Activated CD8-positive, alpha-beta memory T cell treated with anti-CD3 and anti-CD28 coated beads, Interleukin-2, amount 10 ng/mL, durations not matched to agents 7 days and 5 days (primary cell): ENCODE results near the gene GSS. TPM values are rescaled to one million over a fixed set of nuclear protein-coding genes. Genes with fewer than 3 reads are reported as not detected.

ENCODE experiments used
- ATAC-seq: fragments of 150-1000 bp; cut with Tn5 transposase; one replicate; pipeline ENCODE4 v1.10.0; 2021; ENCODE audit warnings: moderate library complexity
- CTCF ChIA-PET: fragments of 350-600 bp; sonication (Branson Sonifier 250); formaldehyde crosslinking; loops from one replicate; lab custom pipeline; 2021; ENCODE audit warnings: antibody characterized with exemption; lab: Charles Lee
- DNase-seq: peaks from one replicate; pipeline ENCODE4 v3.0.0-alpha.2; 2020
- H3K27ac Mint-ChIP-seq: one replicate; pipeline ENCODE4 v1.8.0; 2021; ENCODE audit warnings: mild to moderate bottlenecking, mixed read lengths
- H3K27me3 Mint-ChIP-seq: one replicate; pipeline ENCODE4 v1.8.0; 2021; ENCODE audit warnings: mixed read lengths
- H3K36me3 Mint-ChIP-seq: one replicate; pipeline ENCODE4 v1.8.0; 2021; ENCODE audit warnings: mild to moderate bottlenecking, mixed read lengths
- H3K4me1 Mint-ChIP-seq: one replicate; pipeline ENCODE4 v1.8.0; 2021; ENCODE audit warnings: mixed read lengths
- H3K4me3 Mint-ChIP-seq: one replicate; pipeline ENCODE4 v1.8.0; 2021; ENCODE audit warnings: mild to moderate bottlenecking, moderate library complexity, mixed read lengths
- H3K9me3 Mint-ChIP-seq: one replicate; pipeline ENCODE4 v1.8.0; 2022; ENCODE audit warnings: low read depth, mixed read lengths
- total RNA-seq, 2 experiments: library from RNA; stranded (reverse); gene quantifications; one replicate each; pipeline ENCODE4 v1.2.3, GENCODE V29; 2021

Gene GSS
- total RNA-seq, 2 experiments from 2014 or later: 59.4 to 64.6 TPM

DNA sequence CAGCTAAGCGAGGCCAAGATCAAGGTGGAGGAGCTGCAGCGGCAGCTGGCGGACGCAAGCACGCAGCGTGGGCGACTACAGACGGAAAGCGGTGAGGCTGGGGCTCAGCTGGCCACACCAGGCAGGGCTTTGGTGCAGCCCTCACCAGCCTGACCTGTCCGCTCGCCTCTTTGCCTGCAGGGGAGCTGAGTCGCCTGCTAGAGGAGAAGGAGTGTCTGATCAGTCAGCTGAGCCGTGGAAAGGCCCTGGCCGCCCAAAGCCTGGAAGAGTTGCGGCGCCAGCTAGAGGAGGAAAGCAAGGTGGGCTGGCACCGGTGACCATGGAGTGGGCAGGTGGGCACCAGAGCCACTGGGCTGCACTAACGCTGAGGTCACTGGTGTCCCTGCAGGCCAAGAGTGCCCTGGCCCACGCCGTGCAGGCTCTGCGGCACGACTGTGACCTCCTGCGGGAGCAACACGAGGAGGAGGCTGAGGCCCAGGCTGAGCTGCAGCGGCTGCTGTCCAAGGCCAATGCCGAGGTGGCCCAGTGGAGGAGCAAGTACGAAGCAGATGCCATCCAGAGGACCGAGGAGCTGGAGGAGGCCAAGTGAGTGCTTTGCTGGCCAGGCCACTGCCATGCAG lies 42.8 kb upstream of the GSS start:
- no peak for DNase-seq
- no peak overlapping the region for H3K4me3 Mint-ChIP-seq
- no peaks in the 10 kb centered on the region for H3K9me3 Mint-ChIP-seq
- CTCF ChIA-PET: interaction anchor here (1.5 kb wide), 1 partner anchor 124 kb away, joined by 4 read pairs; no protein-coding TSS in a partner anchor
- no peaks in the 10 kb centered on the region for H3K27me3 Mint-ChIP-seq
- no peak overlapping the region for H3K27ac Mint-ChIP-seq
- peaks cover 20% of the 10 kb centered on the region for H3K36me3 Mint-ChIP-seq
- no peak for ATAC-seq
- peaks cover 14% of the 10 kb centered on the region for H3K4me1 Mint-ChIP-seq

DNA sequence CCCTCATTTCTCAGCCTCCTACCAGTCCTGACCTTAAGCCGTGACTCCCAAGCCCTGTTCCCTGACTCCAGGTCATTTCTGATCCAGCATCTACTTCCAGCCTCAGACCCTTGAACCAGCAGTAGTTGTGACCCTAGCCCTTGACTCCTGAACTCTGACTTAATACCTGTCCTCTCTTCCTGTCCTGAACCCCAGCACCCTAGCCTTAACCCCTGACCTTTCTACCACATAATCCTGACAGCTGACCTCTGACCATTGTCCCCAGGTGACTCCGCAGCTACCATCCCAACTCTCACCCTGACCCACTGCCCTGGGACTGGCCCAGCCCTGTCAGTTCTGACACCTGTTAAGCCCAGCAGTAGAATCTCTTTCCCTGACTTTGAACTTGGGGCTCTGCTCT lies 42.2 kb upstream of the GSS start:
- DNase-seq (no peak), ATAC-seq (no peak)
- H3K27ac Mint-ChIP-seq: no peak overlapping the region
- no peak overlapping the region for H3K4me3 Mint-ChIP-seq
- no peaks in the 10 kb centered on the region for H3K27me3 Mint-ChIP-seq
- CTCF ChIA-PET: interaction anchor here (0.9 to 1.7 kb wide), 5 partner anchors 12 to 124 kb away, joined by 3 to 5 read pairs (median 3); partner anchors contain the start of genes ACSS2, GSS and MYH7B
- H3K4me1 Mint-ChIP-seq: peaks cover 14% of the 10 kb centered on the region
- H3K36me3 Mint-ChIP-seq: peaks cover 18% of the 10 kb centered on the region
- H3K9me3 Mint-ChIP-seq: no peaks in the 10 kb centered on the region

DNA sequence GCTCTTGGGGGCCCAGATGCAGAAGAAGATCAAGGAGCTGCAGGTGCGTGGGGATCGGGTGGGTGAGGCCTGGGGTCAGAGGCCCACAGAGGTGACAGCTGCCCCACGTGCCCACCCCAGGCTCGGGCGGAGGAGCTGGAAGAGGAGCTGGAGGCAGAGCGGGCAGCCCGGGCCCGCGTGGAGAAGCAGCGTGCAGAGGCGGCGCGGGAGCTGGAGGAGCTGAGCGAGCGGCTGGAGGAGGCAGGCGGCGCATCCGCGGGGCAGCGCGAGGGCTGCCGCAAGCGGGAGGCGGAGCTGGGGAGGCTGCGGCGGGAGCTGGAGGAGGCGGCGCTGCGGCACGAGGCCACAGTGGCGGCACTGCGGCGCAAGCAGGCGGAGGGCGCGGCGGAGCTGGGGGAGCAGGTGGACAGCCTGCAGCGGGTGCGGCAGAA lies 41.5 kb upstream of the GSS start:
- no peak overlapping the region for H3K4me3 Mint-ChIP-seq
- ATAC-seq (peak; percentile 67), DNase-seq (peak; percentile 45)
- peaks cover 18% of the 10 kb centered on the region for H3K36me3 Mint-ChIP-seq
- H3K27me3 Mint-ChIP-seq: no peaks in the 10 kb centered on the region
- H3K4me1 Mint-ChIP-seq: peaks cover 14% of the 10 kb centered on the region
- CTCF ChIA-PET: interaction anchor here (0.9 to 1.7 kb wide), 5 partner anchors 12 to 123 kb away, joined by 3 to 5 read pairs (median 3); partner anchors contain the start of genes ACSS2, GSS and MYH7B
- H3K27ac Mint-ChIP-seq: no peak overlapping the region
- no peaks in the 10 kb centered on the region for H3K9me3 Mint-ChIP-seq

DNA sequence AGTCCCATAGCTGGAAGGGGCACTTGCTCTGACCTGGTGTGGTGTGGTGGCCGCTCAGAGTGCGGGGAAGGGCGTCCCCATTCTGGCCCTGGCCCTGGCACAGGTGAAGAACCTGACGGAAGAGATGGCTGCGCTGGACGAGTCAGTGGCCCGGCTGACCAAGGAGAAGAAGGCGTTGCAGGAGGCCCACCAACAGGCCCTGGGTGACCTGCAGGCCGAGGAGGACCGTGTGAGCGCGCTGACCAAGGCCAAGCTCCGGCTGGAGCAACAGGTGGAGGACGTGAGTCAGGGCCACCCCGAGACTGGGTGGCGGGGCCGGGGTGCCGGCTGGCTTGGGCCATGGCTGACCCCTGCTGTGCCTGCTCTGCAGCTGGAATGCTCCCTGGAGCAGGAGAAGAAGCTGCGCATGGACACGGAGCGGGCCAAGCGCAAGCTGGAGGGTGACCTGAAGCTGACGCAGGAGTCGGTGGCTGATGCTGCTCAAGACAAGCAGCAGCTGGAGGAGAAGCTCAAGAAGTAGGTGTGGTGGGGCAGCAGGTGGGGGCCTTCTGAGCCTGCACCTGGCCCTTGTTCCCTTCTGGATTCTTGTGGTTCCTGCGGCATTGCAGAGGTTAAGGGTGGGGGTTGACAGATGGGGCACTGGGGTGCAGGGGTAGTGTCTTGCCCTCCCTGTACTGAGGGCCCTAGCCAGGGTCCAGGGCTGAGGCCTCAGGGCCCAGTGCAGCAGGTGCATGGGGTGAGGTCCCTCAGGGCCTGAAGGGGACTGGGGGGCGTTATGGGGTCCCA lies 40.8 kb upstream of the GSS start:
- peaks cover 17% of the 10 kb centered on the region for H3K36me3 Mint-ChIP-seq
- ATAC-seq (no peak), DNase-seq (no peak)
- peaks cover 14% of the 10 kb centered on the region for H3K4me1 Mint-ChIP-seq
- no peak overlapping the region for H3K4me3 Mint-ChIP-seq
- CTCF ChIA-PET: interaction anchor here (1.0 to 1.7 kb wide), 4 partner anchors 41 to 122 kb away, joined by 3 to 5 read pairs (median 4); partner anchors contain the start of genes ACSS2, GSS and MYH7B
- no peak overlapping the region for H3K27ac Mint-ChIP-seq
- no peaks in the 10 kb centered on the region for H3K9me3 Mint-ChIP-seq
- H3K27me3 Mint-ChIP-seq: no peaks in the 10 kb centered on the region

DNA sequence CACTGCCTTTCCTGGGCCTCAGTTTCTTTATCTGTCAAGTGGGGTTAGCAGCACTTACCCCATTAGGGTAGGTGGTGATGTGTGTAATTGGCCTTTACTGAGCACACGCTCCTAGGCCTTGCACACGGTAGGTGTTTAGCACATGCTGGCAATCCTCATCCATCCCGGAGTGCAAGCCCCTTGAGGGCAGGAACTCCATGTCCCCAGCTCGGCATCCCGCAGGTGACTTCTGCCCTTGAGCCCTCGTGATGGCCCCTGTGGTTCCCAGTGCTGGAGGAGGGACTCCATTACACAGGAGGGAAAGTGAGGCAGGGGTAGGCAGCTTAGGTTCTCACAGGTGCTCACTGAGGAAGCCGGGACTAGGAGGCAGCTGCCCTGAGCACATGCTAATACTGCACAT lies 40.1 kb upstream of the GSS start:
- Mint-ChIP-seq H3K27ac (no peak overlapping the region), H3K9me3 (no peaks in the 10 kb centered on the region), H3K4me3 (no peak overlapping the region), H3K36me3 (peaks cover 14% of the 10 kb centered on the region), H3K27me3 (no peaks in the 10 kb centered on the region), H3K4me1 (peaks cover 14% of the 10 kb centered on the region)
- ATAC-seq (no peak), DNase-seq (no peak)
- CTCF ChIA-PET: no interaction called here

DNA sequence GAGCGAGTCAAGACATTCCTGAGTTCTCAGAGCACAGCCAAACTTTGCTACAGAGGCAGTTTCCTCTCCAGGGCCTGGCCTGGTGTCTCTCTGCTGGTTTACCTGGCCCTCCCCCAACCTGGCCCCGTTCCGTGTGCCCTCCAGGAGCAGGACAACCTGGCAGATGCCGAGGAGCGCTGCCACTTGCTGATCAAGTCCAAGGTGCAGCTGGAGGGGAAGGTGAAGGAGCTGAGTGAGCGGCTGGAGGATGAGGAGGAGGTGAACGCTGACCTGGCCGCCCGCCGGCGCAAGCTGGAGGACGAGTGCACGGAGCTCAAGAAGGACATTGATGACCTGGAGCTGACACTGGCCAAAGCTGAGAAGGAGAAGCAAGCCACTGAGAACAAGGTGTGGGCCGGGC lies 39.6 kb upstream of the GSS start:
- ATAC-seq (no peak), DNase-seq (no peak)
- peaks cover 13% of the 10 kb centered on the region for H3K36me3 Mint-ChIP-seq
- CTCF ChIA-PET: no interaction called here
- H3K4me3 Mint-ChIP-seq: no peak overlapping the region
- no peaks in the 10 kb centered on the region for H3K9me3 Mint-ChIP-seq
- H3K27ac Mint-ChIP-seq: no peak overlapping the region
- no peaks in the 10 kb centered on the region for H3K27me3 Mint-ChIP-seq
- H3K4me1 Mint-ChIP-seq: peaks cover 14% of the 10 kb centered on the region

DNA sequence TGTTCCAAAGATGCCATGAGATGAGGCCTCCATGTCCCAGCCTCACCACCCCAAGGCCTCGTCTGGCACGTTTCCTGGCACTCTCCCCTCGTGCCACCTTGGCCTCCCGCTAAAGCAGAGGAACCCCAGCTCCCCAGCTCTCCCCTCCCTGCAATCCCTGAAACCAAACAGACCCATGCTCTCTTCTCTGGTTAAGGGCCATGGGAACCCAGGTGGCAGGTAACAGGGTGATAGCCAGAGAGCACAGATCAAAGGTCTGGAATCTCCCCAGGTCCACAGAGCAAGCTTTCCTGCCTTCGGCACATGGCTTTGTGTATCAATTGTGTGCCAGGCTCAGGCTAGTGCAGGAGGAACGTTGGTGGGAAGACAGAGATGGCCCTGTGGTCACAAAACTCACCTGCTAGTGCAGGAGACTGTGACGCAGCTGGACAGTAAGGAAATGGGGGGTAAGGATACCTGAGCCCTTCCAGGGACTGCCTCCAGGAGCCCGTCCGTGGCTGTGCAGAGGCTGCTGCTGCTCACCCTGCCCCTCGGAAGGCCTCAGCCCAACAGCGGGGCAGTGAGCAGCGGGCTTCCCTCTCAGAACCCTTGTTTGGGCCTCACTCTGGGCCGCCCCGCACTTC lies 39.0 kb upstream of the GSS start:
- H3K4me1 Mint-ChIP-seq: peaks cover 14% of the 10 kb centered on the region
- ATAC-seq (no peak), DNase-seq (no peak)
- CTCF ChIA-PET: no interaction called here
- H3K27me3 Mint-ChIP-seq: no peaks in the 10 kb centered on the region
- H3K36me3 Mint-ChIP-seq: peaks cover 13% of the 10 kb centered on the region
- no peaks in the 10 kb centered on the region for H3K9me3 Mint-ChIP-seq
- H3K4me3 Mint-ChIP-seq: no peak overlapping the region
- H3K27ac Mint-ChIP-seq: no peak overlapping the region

DNA sequence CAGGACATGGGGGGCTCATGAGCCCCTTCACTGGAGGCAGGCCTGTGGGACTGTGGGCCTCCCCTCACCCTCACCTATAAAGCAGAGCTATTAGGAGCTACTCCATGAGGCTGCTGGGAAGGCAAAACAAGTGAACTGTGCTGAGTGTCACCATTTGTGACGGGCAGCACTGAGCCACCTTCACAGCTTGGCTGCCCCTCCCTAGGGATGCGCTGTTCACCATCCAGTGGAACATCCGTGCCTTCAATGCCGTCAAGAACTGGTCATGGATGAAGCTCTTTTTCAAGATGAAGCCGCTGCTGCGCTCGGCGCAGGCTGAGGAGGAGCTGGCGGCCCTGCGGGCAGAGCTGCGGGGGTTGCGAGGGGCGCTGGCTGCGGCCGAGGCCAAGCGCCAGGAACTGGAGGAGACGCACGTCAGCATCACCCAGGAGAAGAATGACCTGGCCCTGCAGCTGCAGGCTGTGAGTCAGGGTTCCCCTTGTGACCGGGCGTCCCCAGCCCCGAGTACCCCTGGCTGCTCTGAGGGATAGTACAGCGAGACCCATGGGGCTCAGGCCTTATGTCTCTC lies 38.4 kb upstream of the GSS start:
- ATAC-seq: no peak
- CTCF ChIA-PET: no interaction called here
- no peak overlapping the region for H3K4me3 Mint-ChIP-seq
- H3K4me1 Mint-ChIP-seq: peaks cover 14% of the 10 kb centered on the region
- no peak for DNase-seq
- no peaks in the 10 kb centered on the region for H3K27me3 Mint-ChIP-seq
- peaks cover 11% of the 10 kb centered on the region for H3K36me3 Mint-ChIP-seq
- H3K9me3 Mint-ChIP-seq: no peaks in the 10 kb centered on the region
- no peak overlapping the region for H3K27ac Mint-ChIP-seq

DNA sequence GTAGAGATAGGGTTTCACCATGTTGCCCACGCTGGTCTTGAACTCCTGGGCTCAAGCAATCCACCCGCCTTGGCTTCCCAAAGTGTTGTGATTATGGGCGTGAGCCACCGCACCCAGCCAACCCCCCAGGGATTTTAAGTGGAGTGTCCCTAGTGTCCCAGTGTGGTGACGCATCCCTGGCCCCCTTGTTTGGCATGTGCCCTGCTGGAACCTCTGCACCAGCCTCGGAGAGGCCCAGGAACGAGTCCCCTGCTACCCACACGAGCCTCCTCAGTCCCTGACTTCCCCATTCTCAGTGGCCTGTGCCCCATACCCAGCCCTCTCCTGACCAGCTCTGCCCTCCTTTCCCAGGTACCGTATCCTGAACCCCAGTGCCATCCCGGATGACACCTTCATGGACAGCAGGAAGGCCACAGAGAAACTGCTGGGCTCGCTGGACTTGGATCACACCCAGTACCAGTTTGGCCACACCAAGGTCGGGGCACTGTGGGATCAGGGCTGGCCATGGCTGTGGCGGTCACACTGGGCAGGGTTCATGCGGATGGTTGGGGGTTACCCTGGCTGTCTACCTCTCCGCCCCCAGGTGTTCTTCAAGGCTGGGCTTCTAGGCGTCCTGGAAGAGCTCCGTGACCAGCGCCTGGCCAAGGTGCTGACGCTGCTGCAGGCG lies 37.3 kb upstream of the GSS start:
- Mint-ChIP-seq H3K27me3 (no peaks in the 10 kb centered on the region), H3K4me1 (peaks cover 12% of the 10 kb centered on the region), H3K9me3 (no peaks in the 10 kb centered on the region), H3K4me3 (no peak overlapping the region), H3K27ac (no peak overlapping the region), H3K36me3 (peaks cover 9% of the 10 kb centered on the region)
- CTCF ChIA-PET: no interaction called here
- ATAC-seq (no peak), DNase-seq (no peak)

DNA sequence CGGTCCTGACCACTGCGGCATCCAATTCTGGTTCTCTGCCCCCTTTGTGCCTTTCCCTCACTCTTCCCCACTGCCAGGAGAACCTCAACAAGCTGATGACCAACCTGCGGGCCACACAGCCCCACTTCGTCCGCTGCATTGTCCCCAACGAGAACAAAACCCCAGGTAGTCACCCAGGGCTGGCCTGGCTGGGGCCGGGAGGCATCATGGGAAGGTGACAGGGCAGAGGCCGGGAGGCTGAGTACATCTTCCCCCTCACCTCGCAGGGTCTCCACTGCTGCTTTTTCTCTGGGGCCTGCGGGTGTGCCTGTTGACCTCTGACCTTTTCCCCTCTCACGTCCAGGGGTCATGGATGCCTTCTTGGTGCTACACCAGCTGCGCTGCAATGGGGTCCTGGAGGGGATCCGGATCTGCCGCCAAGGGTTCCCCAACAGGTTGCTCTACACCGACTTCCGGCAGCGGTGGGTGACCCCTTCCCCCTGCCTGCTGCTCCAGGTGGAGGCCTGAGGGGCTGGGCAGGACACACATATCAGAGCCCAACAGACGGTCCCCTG lies 35.1 kb upstream of the GSS start:
- peaks cover 1% of the 10 kb centered on the region for H3K27me3 Mint-ChIP-seq
- CTCF ChIA-PET: no interaction called here
- no peaks in the 10 kb centered on the region for H3K4me1 Mint-ChIP-seq
- H3K27ac Mint-ChIP-seq: no peak overlapping the region
- no peaks in the 10 kb centered on the region for H3K36me3 Mint-ChIP-seq
- no peak for DNase-seq
- H3K9me3 Mint-ChIP-seq: no peaks in the 10 kb centered on the region
- no peak overlapping the region for H3K4me3 Mint-ChIP-seq
- no peak for ATAC-seq

DNA sequence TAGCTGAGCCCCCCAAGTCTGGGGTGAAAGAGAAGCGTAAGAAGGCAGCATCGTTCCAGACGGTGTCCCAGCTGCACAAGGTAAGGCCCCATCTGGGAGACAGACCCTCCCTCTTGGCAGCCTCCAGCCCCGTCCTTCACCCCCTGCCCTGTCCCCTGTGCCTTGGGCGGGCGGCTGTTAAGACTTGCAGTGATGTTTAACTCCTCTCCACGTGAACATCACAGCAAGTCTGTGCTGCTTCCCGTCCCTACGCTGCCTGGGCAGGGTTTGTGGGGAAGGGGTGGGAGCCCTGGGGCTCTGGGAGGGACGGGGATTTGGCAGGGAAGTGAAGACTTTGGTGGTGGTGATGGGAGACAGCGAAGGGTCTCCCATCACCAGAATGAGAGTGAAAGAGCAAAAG lies 34.6 kb upstream of the GSS start:
- Mint-ChIP-seq H3K4me3 (no peak overlapping the region), H3K36me3 (no peaks in the 10 kb centered on the region), H3K27me3 (peaks cover 3% of the 10 kb centered on the region), H3K9me3 (no peaks in the 10 kb centered on the region), H3K4me1 (no peaks in the 10 kb centered on the region), H3K27ac (no peak overlapping the region)
- CTCF ChIA-PET: no interaction called here
- DNase-seq (no peak), ATAC-seq (no peak)

DNA sequence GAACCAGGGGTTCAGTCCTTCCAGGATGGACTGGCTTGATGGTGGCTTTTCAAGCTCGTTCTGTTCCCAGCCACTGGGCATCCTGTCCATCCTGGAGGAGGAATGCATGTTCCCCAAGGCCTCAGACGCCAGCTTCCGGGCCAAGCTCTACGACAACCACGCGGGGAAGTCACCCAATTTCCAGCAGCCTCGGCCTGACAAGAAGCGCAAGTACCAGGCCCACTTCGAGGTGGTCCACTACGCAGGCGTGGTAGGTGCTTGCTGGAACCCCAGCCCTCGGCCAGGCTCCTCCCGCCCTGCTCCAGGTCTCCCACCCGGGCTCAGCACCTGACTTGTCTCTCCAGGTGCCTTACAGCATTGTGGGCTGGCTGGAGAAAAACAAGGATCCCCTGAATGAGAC lies 34.1 kb upstream of the GSS start:
- CTCF ChIA-PET: no interaction called here
- no peaks in the 10 kb centered on the region for H3K4me1 Mint-ChIP-seq
- DNase-seq: no peak
- no peaks in the 10 kb centered on the region for H3K9me3 Mint-ChIP-seq
- no peak for ATAC-seq
- H3K27me3 Mint-ChIP-seq: peaks cover 3% of the 10 kb centered on the region
- no peaks in the 10 kb centered on the region for H3K36me3 Mint-ChIP-seq
- no peak overlapping the region for H3K4me3 Mint-ChIP-seq
- H3K27ac Mint-ChIP-seq: no peak overlapping the region

DNA sequence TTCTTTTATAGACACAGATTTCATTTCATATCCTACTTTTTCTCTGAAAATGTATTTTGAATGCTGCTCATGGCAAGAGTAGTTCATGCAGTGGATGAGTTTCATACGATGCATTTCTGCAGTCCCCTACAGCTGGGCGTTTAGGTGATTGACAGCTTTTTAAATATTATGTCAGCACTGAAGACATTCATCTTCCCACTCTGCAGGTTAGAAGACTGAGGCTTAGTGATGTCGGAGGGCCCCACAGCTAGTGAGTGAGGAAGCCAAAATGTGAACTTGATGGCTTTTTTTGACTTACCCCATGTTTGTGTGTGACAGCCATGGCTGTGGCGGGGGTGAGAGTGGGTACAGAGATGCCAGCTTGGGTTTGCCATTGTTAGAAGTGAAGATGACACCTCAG lies 33.5 kb upstream of the GSS start:
- no peak overlapping the region for H3K4me3 Mint-ChIP-seq

More for the DNA sequence above, 33.5 kb upstream of the GSS start:
- ATAC-seq (no peak), DNase-seq (no peak)
- no peak overlapping the region for H3K27ac Mint-ChIP-seq
- H3K27me3 Mint-ChIP-seq: peaks cover 3% of the 10 kb centered on the region
- no peaks in the 10 kb centered on the region for H3K9me3 Mint-ChIP-seq
- CTCF ChIA-PET: no interaction called here
- no peaks in the 10 kb centered on the region for H3K36me3 Mint-ChIP-seq
- no peaks in the 10 kb centered on the region for H3K4me1 Mint-ChIP-seq
